ENCODE measurements around the gene ATXN1. TPM values are rescaled to one million over a fixed set of nuclear protein-coding genes. Genes with fewer than 3 reads are reported as not detected.
"Not testable (repeated sequence)": the region's sequence is repeated elsewhere in the genome, so short reads cannot be mapped to it uniquely, and the experiment has no call there.

The ATXN1 gene
- total RNA-seq, 4 donors from 2014 or later: 38.7 to 78.3 (median 62.6) TPM

GRCh38 chr6:16388488-16388887 lies 372.8 kb downstream of the ATXN1 start:
- Histone ChIP-seq H3K9me3 (no peaks in the 10 kb centered on the region), H3K4me3 (no peak overlapping the region), H3K27ac (no peak overlapping the region), H3K36me3 (no peaks in the 10 kb centered on the region), H3K27me3 (no peaks in the 10 kb centered on the region), H3K4me1 (peaks cover 0 to 18% (median 4%) of the 10 kb centered on the region in 3 donors)
- 100% methylated on average over 1 of the region's 1 CpG for WGBS, 2 donors (ENCODE audit: low coverage in 1 of 2)
- no peak for ATAC-seq
- no peak for TF ChIP-seq CTCF (IDR thresholded peaks at IDR 0.05)
- no peak for TF ChIP-seq POLR2AphosphoS5 (IDR thresholded peaks at IDR 0.05)
- TF ChIP-seq EP300 (IDR thresholded peaks at IDR 0.05): no peak
- no peak for TF ChIP-seq POLR2A (IDR thresholded peaks at IDR 0.05)

GRCh38 chr6:16386057-16386456 lies 375.2 kb downstream of the ATXN1 start:
- H3K27ac ChIP-seq: no peak overlapping the region
- WGBS, 2 donors (ENCODE audit: low coverage in 1 of 2): 94 to 97% methylated on average over 5 of the region's 5 CpGs
- no peak for ATAC-seq
- TF ChIP-seq POLR2A (IDR thresholded peaks at IDR 0.05) (no peak), EP300 (IDR thresholded peaks at IDR 0.05) (no peak), CTCF (IDR thresholded peaks at IDR 0.05) (no peak), POLR2AphosphoS5 (IDR thresholded peaks at IDR 0.05) (no peak)
- H3K4me3 ChIP-seq: no peak overlapping the region
- no peaks in the 10 kb centered on the region for H3K36me3 ChIP-seq
- H3K4me1 ChIP-seq: no peaks in the 10 kb centered on the region
- H3K9me3 ChIP-seq: no peaks in the 10 kb centered on the region
- H3K27me3 ChIP-seq: no peaks in the 10 kb centered on the region

- WGBS, 2 donors (ENCODE audit: low coverage in 1 of 2): 84 to 97% methylated on average over 4 to 5 of the region's 5 CpGs
- no peak overlapping the region for H3K4me3 ChIP-seq
- H3K27ac ChIP-seq: no peak overlapping the region
- H3K27me3 ChIP-seq: no peaks in the 10 kb centered on the region
- H3K9me3 ChIP-seq: no peaks in the 10 kb centered on the region
- ATAC-seq: no peak
- no peaks in the 10 kb centered on the region for H3K36me3 ChIP-seq
- no peak for TF ChIP-seq EP300 (IDR thresholded peaks at IDR 0.05)
- no peak for TF ChIP-seq POLR2A (IDR thresholded peaks at IDR 0.05)
- TF ChIP-seq POLR2AphosphoS5 (IDR thresholded peaks at IDR 0.05): no peak
- no peak for TF ChIP-seq CTCF (IDR thresholded peaks at IDR 0.05)
- H3K4me1 ChIP-seq: no peaks in the 10 kb centered on the region
Observed at GRCh38 chr6:16383607-16384206, 377.6 kb downstream of the ATXN1 start.

GRCh38 chr6:16381968-16382367 lies 379.3 kb downstream of the ATXN1 start:
- not testable (repeated sequence) for H3K9me3 ChIP-seq, H3K4me1 ChIP-seq, ATAC-seq, H3K27me3 ChIP-seq, H3K27ac ChIP-seq, H3K4me3 ChIP-seq, H3K36me3 ChIP-seq
- 93% methylated on average over 3 of the region's 3 CpGs; no CpG with 5 or more reads in 1 of the 2 donors for WGBS, 2 donors (ENCODE audit: low coverage in 1 of 2)

GRCh38 chr6:16380220-16380809 lies 380.9 kb downstream of the ATXN1 start:
- no peaks in the 10 kb centered on the region for H3K36me3 ChIP-seq
- H3K27ac ChIP-seq: no peak overlapping the region
- H3K27me3 ChIP-seq: no peaks in the 10 kb centered on the region
- TF ChIP-seq POLR2AphosphoS5 (IDR thresholded peaks at IDR 0.05): no peak
- TF ChIP-seq EP300 (IDR thresholded peaks at IDR 0.05): no peak
- no peak for TF ChIP-seq CTCF (IDR thresholded peaks at IDR 0.05)
- no peak for TF ChIP-seq POLR2A (IDR thresholded peaks at IDR 0.05)
- H3K4me1 ChIP-seq: peaks cover 0 to 6% (median 0%) of the 10 kb centered on the region in 3 donors
- WGBS, 2 donors (ENCODE audit: low coverage in 1 of 2): 87 to 91% methylated on average over 3 to 5 of the region's 5 CpGs
- ATAC-seq: no peak
- H3K4me3 ChIP-seq: no peak overlapping the region
- H3K9me3 ChIP-seq: no peaks in the 10 kb centered on the region

- 100% methylated on average over 1 of the region's 4 CpGs for WGBS, 2 donors (ENCODE audit: low coverage in 1 of 2)
Observed at GRCh38 chr6:16378360-16378759, 382.9 kb downstream of the ATXN1 start.

More at GRCh38 chr6:16378360-16378759, 382.9 kb downstream of the ATXN1 start:
- H3K4me1 ChIP-seq, ATAC-seq, H3K27ac ChIP-seq, H3K4me3 ChIP-seq, H3K9me3 ChIP-seq, H3K36me3 ChIP-seq, H3K27me3 ChIP-seq: not testable (repeated sequence)

All from gastroesophageal sphincter (tissue), 4 donors.